ENCODE results near the gene UQCC2. TPM values are rescaled to one million over a fixed set of nuclear protein-coding genes. Genes with fewer than 3 reads are reported as not detected.

The UQCC2 gene
- total and polyA plus RNA-seq, 2 of the 8 experiments (the other 6 are each of a cell fraction or from before 2014, with no cell fraction given), result 52.1 to 104 TPM

- TF ChIP-seq EP300 (IDR thresholded peaks at IDR 0.05; ENCODE audit: borderline replicate concordance in 1 of 2, low read depth in 2 of 2, low read length in 2 of 2), result no peak
- no peak for TF ChIP-seq RNF2 (IDR thresholded peaks at IDR 0.05; ENCODE audit: borderline replicate concordance, low read depth, low read length, missing control alignments, poor library complexity, severe bottlenecking)
- no peak for TF ChIP-seq RFX5 (IDR thresholded peaks at IDR 0.05; ENCODE audit: borderline replicate concordance, low read depth, low read length)
These were observed 22.9 kb downstream of the UQCC2 start (continued) for GRCh38 chr6:33688451-33689147.
